IMR-90 (cell line): ENCODE data around the gene KCTD4. TPM values are rescaled to one million over a fixed set of nuclear protein-coding genes. Genes with fewer than 3 reads are reported as not detected.

Experiments
- ATAC-seq: fragments of 200-7000 bp; cut with Tn5 transposase; 2 replicates; pipeline ENCODE4 v1.9.1; 2020; ENCODE audit warnings: low read depth, mild to moderate bottlenecking, moderate library complexity
- BruUV-seq: library from RNA; stranded (reverse); fragments of 400-500 nt; replicated peaks from 2 replicates; lab custom pipeline; 2021; lab: Mats Ljungman, UMichigan
- CTCF ChIA-PET: fragments of 300-600 bp; formaldehyde crosslinking; extraction: SDS; loops from one replicate; lab custom pipeline; 2021; ENCODE audit warnings: antibody characterized with exemption; lab: Yijun Ruan, JAX
- POLR2A ChIA-PET: fragments of 300-600 bp; sonication (Branson Sonifier 250); formaldehyde crosslinking; loops from one replicate; lab custom pipeline; 2022; ENCODE audit warnings: antibody characterized with exemption; ENCODE audit not compliant: unreplicated experiment; lab: Charles Lee
- DNase-seq: peaks from one replicate; pipeline ENCODE4 v3.0.0; 2013
- H2AFZ ChIP-seq: replicated peaks from 2 replicates; pipeline ENCODE3; 2013; ENCODE audit warnings: low read length, mild to moderate bottlenecking; ENCODE audit not compliant: poor library complexity
- H2AK5ac ChIP-seq: 2 replicates; pipeline ENCODE4 v1.6.1; 2013; ENCODE audit warnings: low read depth, low read length, inconsistent platforms
- H2AK9ac ChIP-seq: replicated peaks from 2 replicates; pipeline ENCODE3; 2013; ENCODE audit warnings: mild to moderate bottlenecking, low read depth, low read length, moderate library complexity; ENCODE audit not compliant: poor library complexity
- H2BK120ac ChIP-seq: 2 replicates; pipeline ENCODE4 v1.6.1; 2013; ENCODE audit warnings: low read depth, low read length, inconsistent platforms
- H2BK15ac ChIP-seq: 3 replicates; pipeline ENCODE4 v1.6.1; 2013; ENCODE audit warnings: low read depth, low read length, inconsistent platforms
- H2BK20ac ChIP-seq: 2 replicates; pipeline ENCODE4 v1.6.1; 2013; ENCODE audit warnings: low read depth, mild to moderate bottlenecking, inconsistent platforms, low read length, moderate library complexity
- H2BK5ac ChIP-seq: 2 replicates; pipeline ENCODE4 v1.6.1; 2013; ENCODE audit warnings: mild to moderate bottlenecking, low read depth, low read length, inconsistent platforms; ENCODE audit not compliant: poor library complexity, severe bottlenecking
- H3K14ac ChIP-seq: replicated peaks from 2 replicates; pipeline ENCODE4 v1.6.1; 2013; ENCODE audit warnings: low read depth, low read length, inconsistent platforms
- H3K18ac ChIP-seq: 2 replicates; pipeline ENCODE4 v1.6.1; 2013; ENCODE audit warnings: low read depth, low read length, control low read depth
- H3K23ac ChIP-seq: 2 replicates; pipeline ENCODE4 v1.6.1; 2013; ENCODE audit warnings: low read depth, low read length, inconsistent platforms
- H3K27ac ChIP-seq: 2 replicates; pipeline ENCODE4 v1.5.1; 2013; ENCODE audit warnings: mild to moderate bottlenecking, control low read depth, low read length; ENCODE audit not compliant: insufficient read depth
- H3K27me3 ChIP-seq: 2 replicates; pipeline ENCODE4 v1.6.1; 2013; ENCODE audit warnings: low read length; ENCODE audit not compliant: control insufficient read depth, insufficient read depth
- H3K36me3 ChIP-seq: 2 replicates; pipeline ENCODE4 v1.6.1; 2013; ENCODE audit warnings: low read length, mixed read lengths; ENCODE audit not compliant: control insufficient read depth, insufficient read depth
- H3K4ac ChIP-seq: 2 replicates; pipeline ENCODE4 v1.6.1; 2013; ENCODE audit warnings: low read depth, low read length, inconsistent platforms
- H3K4me1 ChIP-seq: 2 replicates; pipeline ENCODE4 v1.6.1; 2013; ENCODE audit warnings: low read length, mixed read lengths; ENCODE audit not compliant: control insufficient read depth, insufficient read depth
- H3K4me2 ChIP-seq: 2 replicates; pipeline ENCODE4 v1.6.1; 2013; ENCODE audit warnings: low read depth, mild to moderate bottlenecking, control low read depth, low read length, moderate library complexity
- H3K4me3 ChIP-seq: 2 replicates; pipeline ENCODE4 v1.5.1; 2013; ENCODE audit warnings: low read depth, mild to moderate bottlenecking, control low read depth, low read length, moderate library complexity; ENCODE audit not compliant: insufficient read depth
- H3K56ac ChIP-seq: 2 replicates; pipeline ENCODE4 v1.6.1; 2013; ENCODE audit warnings: low read length, inconsistent platforms; ENCODE audit not compliant: insufficient read depth; ENCODE audit errors: extremely low read depth
- H3K79me1 ChIP-seq, 2 experiments: 2 replicates each; pipeline ENCODE4 v1.6.1; 2013; ENCODE audit warnings: low read length in 2 of 2, inconsistent platforms in 1 of 2, low read depth in 1 of 2
- H3K9ac ChIP-seq: 2 replicates; pipeline ENCODE4 v1.6.1; 2013; ENCODE audit warnings: low read depth, low read length, control low read depth
- H3K9me1 ChIP-seq: 2 replicates; pipeline ENCODE4 v1.6.1; 2013; ENCODE audit warnings: low read length, inconsistent platforms; ENCODE audit not compliant: insufficient read depth
- H3K9me3 ChIP-seq: 2 replicates; pipeline ENCODE4 v1.6.1; 2013; ENCODE audit warnings: low read length; ENCODE audit not compliant: control insufficient read depth, insufficient read depth
- H4K20me1 ChIP-seq: 2 replicates; pipeline ENCODE4 v1.6.1; 2013; ENCODE audit warnings: low read length, inconsistent platforms; ENCODE audit not compliant: insufficient read depth
- H4K5ac ChIP-seq: 2 replicates; pipeline ENCODE4 v1.6.1; 2013; ENCODE audit warnings: mild to moderate bottlenecking, low read depth, low read length, control low read depth
- H4K8ac ChIP-seq, 2 experiments: 2 replicates each; pipeline ENCODE4 v1.6.1; 2013; ENCODE audit warnings: low read depth in 2 of 2, low read length in 2 of 2, control low read depth in 1 of 2, inconsistent platforms in 1 of 2
- H4K91ac ChIP-seq: 2 replicates; pipeline ENCODE4 v1.6.1; 2013; ENCODE audit warnings: low read depth, low read length, inconsistent platforms; ENCODE audit not compliant: insufficient read depth
- BHLHE40 ChIP-seq: fragments of 150-350 bp; IDR thresholded peaks from 2 replicates; pipeline ENCODE4 v1.6.1; 2016; ENCODE audit warnings: mild to moderate bottlenecking, low read depth, low read length
- CEBPB ChIP-seq: IDR thresholded peaks from 2 replicates; pipeline ENCODE4 v1.6.1; 2012; ENCODE audit warnings: low read depth, low read length, improper control_type of control experiment
- CHD1 ChIP-seq: IDR thresholded peaks from 2 replicates; pipeline ENCODE4 v1.6.1; 2012; ENCODE audit warnings: low read depth, low read length, improper control_type of control experiment
- CTCF ChIP-seq: conservative IDR thresholded peaks from 2 replicates; pipeline ENCODE4 v1.5.1; 2012; ENCODE audit warnings: mild to moderate bottlenecking, low read depth, low read length, improper control_type of control experiment
- ELK1 ChIP-seq: fragments of 150-350 bp; IDR thresholded peaks from 2 replicates; pipeline ENCODE4 v1.6.1; 2016; ENCODE audit warnings: low read depth, mild to moderate bottlenecking, low read length, moderate library complexity, borderline replicate concordance
- FOS ChIP-seq: fragments of 150-350 bp; IDR thresholded peaks from 2 replicates; pipeline ENCODE4 v1.6.1; 2016; ENCODE audit warnings: low read depth, low read length
- MAFK ChIP-seq: IDR thresholded peaks from 2 replicates; pipeline ENCODE4 v1.6.1; 2012; ENCODE audit warnings: low read depth, low read length, improper control_type of control experiment
- MAZ ChIP-seq: IDR thresholded peaks from 2 replicates; pipeline ENCODE4 v1.6.1; 2012; ENCODE audit warnings: low read depth, mild to moderate bottlenecking, low read length, improper control_type of control experiment, moderate library complexity, borderline replicate concordance
- MXI1 ChIP-seq: IDR thresholded peaks from 2 replicates; pipeline ENCODE4 v1.6.1; 2012; ENCODE audit warnings: low read depth, mild to moderate bottlenecking, low read length, moderate library complexity, borderline replicate concordance
- NFE2L2 ChIP-seq: fragments of 150-350 bp; IDR thresholded peaks from 2 replicates; pipeline ENCODE4 v1.6.1; 2016; ENCODE audit warnings: low read depth, mild to moderate bottlenecking, low read length
- POLR2A ChIP-seq: IDR thresholded peaks from 2 replicates; pipeline ENCODE4 v1.6.1; 2012; ENCODE audit warnings: mild to moderate bottlenecking, low read depth, low read length
- RAD21 ChIP-seq: IDR thresholded peaks from 2 replicates; pipeline ENCODE4 v1.6.1; 2012; ENCODE audit warnings: low read length, improper control_type of control experiment
- RCOR1 ChIP-seq: IDR thresholded peaks from 2 replicates; pipeline ENCODE4 v1.6.1; 2012; ENCODE audit warnings: mild to moderate bottlenecking, low read length, improper control_type of control experiment; ENCODE audit not compliant: insufficient replicate concordance
- RFX5 ChIP-seq: IDR thresholded peaks from 2 replicates; pipeline ENCODE4 v1.8.0; 2012; ENCODE audit warnings: low read depth, mild to moderate bottlenecking, low read length, moderate library complexity
- SMC3 ChIP-seq: fragments of 150-350 bp; IDR thresholded peaks from 2 replicates; pipeline ENCODE4 v1.6.1; 2016; ENCODE audit warnings: low read depth, mild to moderate bottlenecking, antibody characterized with exemption, low read length, moderate library complexity
- USF2 ChIP-seq: fragments of 150-350 bp; IDR thresholded peaks from 2 replicates; pipeline ENCODE4 v1.6.1; 2017; ENCODE audit warnings: mild to moderate bottlenecking, antibody characterized with exemption, low read length, low read depth
- dilution Hi-C: fragments of 300-500 bp; cut with HindIII; formaldehyde crosslinking; loops from one replicate; pipeline ENCODE4 v1.14.3; 2018; ENCODE audit warnings: low sequenced_read_pairs; ENCODE audit not compliant: unreplicated experiment
- in situ Hi-C: fragments of 300-500 bp; cut with MboI; formaldehyde crosslinking; loops from 3 replicates; pipeline ENCODE4 v1.14.3; 2019; ENCODE audit warnings: low sequenced_read_pairs, inconsistent platforms, mixed read lengths
- intact Hi-C: fragments of 100-400 bp; cut with micrococcal nuclease; formaldehyde crosslinking; loops from 2 replicates; pipeline ENCODE4 v1.10.0; 2022
- polyA plus RNA-seq, 3 experiments: library from polyadenylated mRNA; depleted of rRNA; stranded (reverse); fragments of >200 nt; gene quantifications; 2 replicates each; pipeline ENCODE4 v1.2.3, GENCODE V29; 2012; ENCODE audit warnings: low replicate concordance in 1 of 3
- total RNA-seq: library from RNA; depleted of rRNA; stranded (reverse); fragments of >200 nt; gene quantifications from 2 replicates; pipeline ENCODE4 v1.2.3, GENCODE V29; 2012

KCTD4 gene
- total and polyA plus RNA-seq, 2 of the 4 experiments (the other 2 are of a cell fraction): 0.53 to 0.72 TPM

GRCh38 chr13:45179428-45179827, 21.4 kb downstream of the KCTD4 start:
- dilution Hi-C loops: no loop called here
- peaks cover 8% of the 10 kb centered on the region for H3K9me1 ChIP-seq
- CTCF ChIA-PET: interaction anchor here (1.1 kb wide), 1 partner anchor 60 kb away, joined by 4 read pairs; no protein-coding TSS in a partner anchor

More at GRCh38 chr13:45179428-45179827, 21.4 kb downstream of the KCTD4 start:
- H3K4ac ChIP-seq: peak overlapping the region; percentile 53; the same call in 1 of the 2 replicates
- H4K20me1 ChIP-seq: no peaks in the 10 kb centered on the region
- H3K23ac ChIP-seq: peak overlapping the region; percentile 57; the same call in 1 of the 2 replicates
- H3K4me1 ChIP-seq: peaks cover 6% of the 10 kb centered on the region
- H3K9ac ChIP-seq: no peak overlapping the region
- no peak overlapping the region for H3K4me2 ChIP-seq
- H2AK5ac ChIP-seq: peak overlapping the region; percentile 60; the same call in 1 of the 2 replicates
- H2BK20ac ChIP-seq: peak overlapping the region; percentile 87
- H3K56ac ChIP-seq: no peak overlapping the region
- H2AFZ ChIP-seq: no peak overlapping the region
- TF ChIP-seq CHD1 (no peak), BHLHE40 (no peak), RCOR1 (no peak), CTCF (no peak), RAD21 (no peak), MAZ (no peak), NFE2L2 (no peak), ELK1 (no peak), FOS (no peak), MXI1 (no peak), MAFK (no peak), POLR2A (no peak), SMC3 (no peak), CEBPB (no peak), RFX5 (no peak), USF2 (no peak)
- no peaks in the 10 kb centered on the region for H3K9me3 ChIP-seq
- intact Hi-C loops (no loop called here), in situ Hi-C loops (no loop called here)
- peak overlapping the region in 1 of 2 experiments; percentile 77; a peak in 1 of 4 replicates for H4K8ac ChIP-seq
- ATAC-seq (no peak), DNase-seq (peak; percentile 63)
- H3K27ac ChIP-seq: peak overlapping the region; percentile 52; the same call in 1 of the 2 replicates
- no peaks in the 10 kb centered on the region for H3K27me3 ChIP-seq
- H2BK15ac ChIP-seq: peak overlapping the region; percentile 17; the same call in 2 of the 3 replicates
- H2BK5ac ChIP-seq: peak overlapping the region; percentile 84
- H3K4me3 ChIP-seq: no peak overlapping the region
- H3K18ac ChIP-seq: peak overlapping the region; percentile 33; the same call in 1 of the 2 replicates
- POLR2A ChIA-PET: no interaction called here
- H4K5ac ChIP-seq: no peak overlapping the region; the same call in 1 of the 2 replicates
- no peak overlapping the region for H2AK9ac ChIP-seq
- H3K79me1 ChIP-seq: peaks cover 27 to 51% of the 10 kb centered on the region in 2 experiments
- BruUV-seq: no TSS peak
- H4K91ac ChIP-seq: peak overlapping the region; percentile 67; the same call in 1 of the 2 replicates
- H2BK120ac ChIP-seq: peak overlapping the region; percentile 89
- H3K36me3 ChIP-seq: peaks cover 3% of the 10 kb centered on the region
- H3K14ac ChIP-seq: peak overlapping the region; percentile 86
